GM15510 (cell line): ENCODE measurements around the gene CACNB2.

ENCODE experiments used
- POLR2A ChIP-seq: IDR thresholded peaks from 3 replicates; pipeline ENCODE4 v1.6.1; 2011; ENCODE audit warnings: borderline replicate concordance; ENCODE audit not compliant: insufficient read length; ENCODE audit errors: extremely low read depth

Gene CACNB2

DNA sequence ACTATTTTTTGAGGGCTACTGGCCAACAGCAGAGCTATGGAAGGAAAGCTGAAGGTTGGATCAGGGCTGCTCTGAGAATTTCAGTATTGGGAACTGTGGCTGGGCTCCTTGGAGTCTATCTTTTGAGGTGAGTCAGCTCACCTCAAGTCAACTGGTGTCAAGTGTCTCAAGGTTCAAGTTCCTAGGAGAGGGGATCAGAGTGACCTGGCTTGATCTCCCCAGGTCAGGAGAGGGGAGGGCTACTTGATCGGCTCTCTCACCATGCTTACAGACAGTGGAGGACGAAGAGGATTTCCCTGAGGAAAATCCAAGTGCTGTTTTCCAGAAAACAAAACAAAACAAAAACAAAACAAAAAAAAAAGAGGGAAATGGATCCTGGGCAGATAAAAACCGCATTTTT lies 132.8 kb downstream of the CACNB2 start:
- TF ChIP-seq POLR2A, result no peak

DNA sequence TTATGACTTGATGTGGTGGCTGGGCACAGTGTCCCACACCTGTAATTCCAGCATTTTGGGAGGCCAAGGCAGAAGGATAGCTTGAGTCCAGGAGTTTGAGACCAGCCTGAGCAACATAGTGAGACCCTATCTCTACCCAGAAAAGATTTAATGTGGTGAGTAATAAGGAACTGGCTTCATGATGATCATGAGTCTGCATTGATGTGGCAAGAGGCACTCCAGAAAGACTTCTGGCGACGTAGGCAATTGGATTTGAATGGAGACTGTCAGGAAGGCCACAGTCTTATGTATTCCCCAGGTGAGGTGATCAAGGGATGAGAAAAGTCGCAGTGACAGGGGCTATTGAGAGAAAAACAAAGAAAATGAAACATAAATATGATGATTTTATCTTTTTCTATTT lies 138.0 kb downstream of the CACNB2 start:
- no peak for TF ChIP-seq POLR2A

DNA sequence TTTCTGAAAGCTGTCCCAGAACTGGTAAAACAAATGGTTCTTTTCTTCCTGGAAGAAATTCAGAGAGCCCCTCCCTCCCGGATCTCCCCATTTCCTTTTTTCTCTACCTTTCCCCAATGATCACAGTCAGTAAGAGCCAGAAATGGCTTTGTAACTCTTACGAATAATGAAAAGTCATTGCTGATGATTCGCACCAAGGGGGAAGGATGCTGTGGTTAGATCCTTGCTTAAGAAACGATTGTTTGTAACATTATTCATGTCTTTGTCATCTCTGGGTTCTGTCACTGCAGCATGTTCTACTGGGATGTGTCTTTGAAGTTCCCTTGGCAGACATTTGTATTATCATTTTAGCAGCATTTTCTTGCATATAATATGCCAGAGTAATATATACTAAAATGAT lies 138.9 kb downstream of the CACNB2 start:
- TF ChIP-seq POLR2A, result no peak

- TF ChIP-seq POLR2A, result no peak
These were observed 141.9 kb downstream of the CACNB2 start for GRCh38 chr10:18282094-18282493.

GRCh38 chr10:18290651-18291313 lies 150.6 kb downstream of the CACNB2 start:
- no peak for TF ChIP-seq POLR2A

GRCh38 chr10:18293536-18294510 lies 153.6 kb downstream of the CACNB2 start:
- TF ChIP-seq POLR2A, result no peak

- no peak for TF ChIP-seq POLR2A
These were observed 154.4 kb downstream of the CACNB2 start for GRCh38 chr10:18294633-18295032.

GRCh38 chr10:18297659-18298058 lies 157.4 kb downstream of the CACNB2 start:
- no peak for TF ChIP-seq POLR2A

DNA sequence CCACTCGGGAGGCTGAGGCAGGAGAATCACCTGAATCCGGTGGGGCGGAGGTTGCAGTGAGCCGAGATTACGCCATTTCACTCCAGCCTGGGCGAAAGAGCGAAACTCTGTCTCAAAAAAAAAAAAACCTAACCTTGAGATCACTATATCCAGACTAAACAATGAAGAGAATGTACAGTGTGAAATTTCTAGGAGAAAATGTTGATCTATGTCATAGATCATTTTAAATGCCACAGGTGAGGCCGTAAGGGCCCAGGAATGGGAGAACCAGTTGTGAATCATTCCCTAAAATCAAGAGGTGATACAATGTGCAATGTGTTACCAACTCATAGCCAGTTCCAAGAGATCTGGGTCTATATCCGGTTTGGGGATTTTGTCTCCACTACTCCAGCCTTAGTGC lies 158.0 kb downstream of the CACNB2 start:
- TF ChIP-seq POLR2A, result no peak

- TF ChIP-seq POLR2A, result no peak
These were observed 163.9 kb downstream of the CACNB2 start for GRCh38 chr10:18303851-18304801.

- TF ChIP-seq POLR2A, result no peak
These were observed 165.8 kb downstream of the CACNB2 start for GRCh38 chr10:18306031-18306430.

- TF ChIP-seq POLR2A, result no peak
These were observed 168.4 kb downstream of the CACNB2 start for GRCh38 chr10:18308600-18308999.

DNA sequence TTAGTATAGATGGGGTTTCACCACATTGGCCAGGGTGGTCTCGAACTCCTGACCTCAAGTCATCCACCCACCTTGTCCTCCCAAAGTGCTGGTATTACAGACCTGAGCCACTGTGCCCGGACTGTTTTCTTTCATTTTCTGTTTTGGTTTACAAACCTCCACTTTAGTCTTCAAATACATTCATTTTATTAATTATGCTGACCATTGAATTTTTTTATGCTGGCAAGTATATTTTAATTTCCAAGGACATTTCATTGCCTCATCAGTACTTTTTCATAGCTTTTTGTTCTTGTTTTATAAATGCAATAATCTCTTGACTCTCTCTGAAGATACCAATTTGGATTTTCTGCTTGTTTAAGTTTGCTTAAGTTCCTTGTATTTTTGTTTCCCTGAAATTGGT lies 170.5 kb downstream of the CACNB2 start:
- TF ChIP-seq POLR2A, result no peak

DNA sequence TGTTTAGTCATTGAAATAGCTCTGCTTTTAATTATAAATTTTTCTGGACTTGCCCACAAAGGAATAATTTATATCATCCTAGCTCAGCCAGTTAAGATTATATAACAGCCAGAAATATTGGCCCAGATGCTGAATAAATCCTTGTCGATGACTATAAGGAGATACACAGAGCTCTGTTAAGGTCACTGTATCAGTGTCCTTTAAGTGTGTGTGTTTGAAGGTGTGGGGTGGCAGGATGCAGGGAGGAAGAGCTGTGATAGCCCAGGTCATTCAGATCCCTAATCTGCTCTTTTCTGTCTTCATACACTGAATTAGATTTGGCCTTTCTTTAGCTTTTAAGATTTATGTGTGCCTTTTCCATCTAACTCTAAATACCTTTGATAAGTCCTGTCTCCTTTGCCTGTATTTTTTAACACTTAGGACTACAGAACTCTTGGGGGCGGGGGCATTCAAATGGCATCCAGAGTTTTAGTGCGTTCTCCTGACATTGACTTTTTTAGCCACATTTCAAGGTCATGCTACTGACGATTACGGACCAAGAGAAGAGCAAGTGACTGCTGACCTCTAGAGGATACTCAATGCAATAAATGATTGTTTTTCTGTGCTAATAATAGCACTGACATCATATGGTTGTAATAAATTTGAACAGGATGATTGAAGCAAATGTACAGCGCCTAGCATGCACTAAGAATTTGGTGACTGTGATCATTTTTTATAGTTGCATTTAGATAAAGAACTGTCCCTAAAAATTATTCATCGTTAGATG lies 172.3 kb downstream of the CACNB2 start:
- no peak for TF ChIP-seq POLR2A

DNA sequence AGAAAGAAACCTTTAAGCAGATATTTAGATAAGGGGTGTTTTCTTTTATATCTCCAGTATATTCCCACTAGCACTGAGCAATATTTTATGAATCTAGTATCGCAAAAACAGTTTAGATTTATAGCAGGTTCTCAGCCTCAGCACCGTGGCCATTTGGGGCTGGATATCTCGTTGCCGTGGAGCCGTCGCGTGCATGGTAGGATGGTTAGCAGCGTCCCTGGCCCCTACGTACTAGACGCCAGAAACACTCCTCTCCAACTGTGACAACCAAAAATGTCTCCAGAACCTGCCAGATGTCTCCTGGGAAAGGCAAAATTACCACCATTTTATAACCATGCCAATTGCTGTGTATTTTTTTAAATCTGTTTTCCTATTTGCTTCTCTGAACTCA lies 172.9 kb downstream of the CACNB2 start:
- TF ChIP-seq POLR2A, result no peak

DNA sequence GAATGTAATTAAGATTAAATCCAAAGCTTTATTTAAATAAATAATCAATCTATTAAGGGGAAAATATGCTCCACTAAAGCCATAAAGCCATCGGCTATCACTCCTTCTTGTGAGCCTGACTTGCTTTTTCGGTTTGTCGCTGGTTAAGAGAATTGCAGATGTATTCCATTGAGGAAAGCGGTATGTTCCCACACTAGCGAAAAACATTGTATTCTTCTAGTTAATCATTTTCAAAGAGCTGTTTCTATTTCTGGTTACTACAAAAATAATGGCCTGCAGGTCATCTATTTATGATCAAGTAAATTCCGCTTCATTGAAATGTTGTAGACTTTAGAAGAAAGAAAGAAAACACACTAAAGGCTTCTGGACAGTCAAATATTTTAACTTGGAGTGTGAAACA lies 173.4 kb downstream of the CACNB2 start:
- no peak for TF ChIP-seq POLR2A
